ENCODE measurements around the gene BBLN. TPM values are rescaled to one million over a fixed set of nuclear protein-coding genes. Genes with fewer than 3 reads are reported as not detected.

BBLN gene
- total and polyA plus RNA-seq, 2 of the 4 experiments (the other 2 are of a cell fraction), result 25.1 to 103 TPM

- Histone ChIP-seq H3K27me3 (ENCODE audit: control insufficient read depth, insufficient read depth, low read length) (no peaks in the 10 kb centered on the region), H3K36me3 (ENCODE audit: control insufficient read depth, insufficient read depth, low read length) (no peaks in the 10 kb centered on the region), H2BK120ac (ENCODE audit: low read depth, low read length) (no peak overlapping the region), H3K79me1 (ENCODE audit: low read depth in 1 of 2, low read length in 2 of 2) (peaks cover 0 to 4% of the 10 kb centered on the region in 2 experiments; a peak in 1 of 4 replicates), H3K14ac (replicated peaks; ENCODE audit: low read depth, low read length) (no peak overlapping the region), H3K9me1 (ENCODE audit: insufficient read depth, low read length) (peaks cover 3% of the 10 kb centered on the region; the same call in 1 of the 2 replicates), H4K8ac (ENCODE audit: low read depth in 2 of 2, low read length in 2 of 2) (no peak overlapping the region), H3K27ac (ENCODE audit: insufficient read depth, low read length) (no peak overlapping the region), H4K91ac (ENCODE audit: insufficient read depth, low read depth, low read length) (no peak overlapping the region), H3K9me3 (ENCODE audit: control insufficient read depth, insufficient read depth, low read length) (no peaks in the 10 kb centered on the region), H2AK9ac (replicated peaks; ENCODE audit: low read depth, low read length, poor library complexity) (no peak overlapping the region), H4K20me1 (ENCODE audit: insufficient read depth, low read length) (peaks cover 3% of the 10 kb centered on the region; the same call in 1 of the 2 replicates), H3K4me1 (ENCODE audit: control insufficient read depth, insufficient read depth, low read length) (no peaks in the 10 kb centered on the region; the same call in none of the 2 replicates), H3K4me3 (ENCODE audit: insufficient read depth, low read depth, low read length) (no peak overlapping the region), H2BK15ac (ENCODE audit: low read depth, low read length) (no peak overlapping the region), H3K4ac (ENCODE audit: low read depth, low read length) (no peak overlapping the region), H3K56ac (ENCODE audit: extremely low read depth, insufficient read depth, low read length) (no peak overlapping the region), H2BK20ac (ENCODE audit: low read depth, low read length) (no peak overlapping the region), H2AK5ac (ENCODE audit: low read depth, low read length) (no peak overlapping the region), H3K18ac (ENCODE audit: low read depth, low read length) (no peak overlapping the region), H3K9ac (ENCODE audit: low read depth, low read length) (no peak overlapping the region), H4K5ac (ENCODE audit: low read depth, low read length) (no peak overlapping the region), H3K23ac (ENCODE audit: low read depth, low read length) (no peak overlapping the region), H2BK5ac (ENCODE audit: low read depth, low read length, poor library complexity, severe bottlenecking) (no peak overlapping the region), H2AFZ (replicated peaks; ENCODE audit: low read length, poor library complexity) (no peak overlapping the region), H3K4me2 (ENCODE audit: low read depth, low read length) (no peak overlapping the region)
- in situ Hi-C loops (cut with MboI; ENCODE audit: low sequenced_read_pairs) (no loop called here), dilution Hi-C loops (cut with HindIII; ENCODE audit: low sequenced_read_pairs, unreplicated experiment) (no loop called here), intact Hi-C loops (cut with micrococcal nuclease) (no loop called here)
- no TSS peak for BruUV-seq (replicated peaks)
- 83% methylated on average over 1 of the region's 3 CpGs; no CpG with 5 or more reads in 1 of the 2 experiments for WGBS, 2 experiments (ENCODE audit: extremely low coverage in 2 of 2, insufficient read length in 1 of 2)
- CTCF ChIA-PET, result no interaction called here
- POLR2A ChIA-PET (ENCODE audit: unreplicated experiment), result no interaction called here
- ATAC-seq (ENCODE audit: low read depth) (no peak), DNase-seq (no peak)
- TF ChIP-seq RAD21 (IDR thresholded peaks at IDR 0.05; ENCODE audit: low read length) (no peak), MAZ (IDR thresholded peaks at IDR 0.05; ENCODE audit: borderline replicate concordance, low read depth, low read length) (no peak), ELK1 (IDR thresholded peaks at IDR 0.05; ENCODE audit: borderline replicate concordance, low read depth, low read length) (no peak), RFX5 (IDR thresholded peaks at IDR 0.05; ENCODE audit: low read depth, low read length) (no peak), SMC3 (IDR thresholded peaks at IDR 0.05; ENCODE audit: low read depth, low read length) (no peak), FOS (IDR thresholded peaks at IDR 0.05; ENCODE audit: low read depth, low read length) (no peak), POLR2A (IDR thresholded peaks at IDR 0.05; ENCODE audit: low read depth, low read length) (no peak), CTCF (conservative IDR thresholded peaks at IDR 0.05; ENCODE audit: low read depth, low read length) (no peak), CHD1 (IDR thresholded peaks at IDR 0.05; ENCODE audit: low read depth, low read length) (no peak), RCOR1 (IDR thresholded peaks at IDR 0.05; ENCODE audit: insufficient replicate concordance, low read length) (no peak), NFE2L2 (IDR thresholded peaks at IDR 0.05; ENCODE audit: low read depth, low read length) (no peak), CEBPB (IDR thresholded peaks at IDR 0.05; ENCODE audit: low read depth, low read length) (no peak), MAFK (IDR thresholded peaks at IDR 0.05; ENCODE audit: low read depth, low read length) (no peak), BHLHE40 (IDR thresholded peaks at IDR 0.05; ENCODE audit: low read depth, low read length) (no peak)
Observed at GRCh38 chr9:128206484-128206883, 46.4 kb downstream of the BBLN start.
